ENCODE data around the gene MARCO. TPM values are rescaled to one million over a fixed set of nuclear protein-coding genes. Genes with fewer than 3 reads are reported as not detected.
A peak's percentile ranks its signal among the peaks of the same experiment; 100 is the strongest.

The MARCO gene
- total and polyA plus RNA-seq, 8 donors: 0.08 to 3.6 (median 0.80) TPM; not detected in 1

GRCh38 chr2:118903551-118904479, 38.2 kb upstream of the MARCO start:
- no peak overlapping the region for H3K27ac ChIP-seq

DNA sequence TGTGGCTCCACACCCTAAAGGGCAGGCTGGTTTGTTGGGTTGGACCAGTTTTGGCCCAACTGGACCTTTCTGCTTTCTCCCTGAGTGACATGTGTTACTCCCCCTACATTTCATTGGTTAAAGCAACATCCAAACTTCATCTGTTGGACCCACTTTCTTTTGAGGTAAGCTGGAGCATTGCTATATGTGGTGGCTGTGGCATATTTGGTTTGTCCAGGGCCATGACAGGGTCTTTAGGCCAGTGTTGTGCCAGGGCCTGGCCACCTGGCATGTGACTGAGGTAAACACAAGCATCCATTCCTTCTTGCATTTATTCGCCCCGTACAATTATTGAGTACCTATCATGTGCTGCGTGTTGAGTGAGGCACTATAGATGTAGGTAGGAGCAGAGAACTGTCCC, 36.8 kb upstream of the MARCO start:
- no peaks in the 10 kb centered on the region for H3K4me1 ChIP-seq
- 82 to 91% methylated on average over 3 of the region's 3 CpGs for whole genome bisulfite sequencing, 2 donors

More at GRCh38 chr2:118903551-118904479, 38.2 kb upstream of the MARCO start:
- H3K27me3 ChIP-seq: no peaks in the 10 kb centered on the region
- 42 to 47% methylated on average over 11 of the region's 11 CpGs for WGBS, 2 donors
- H3K36me3 ChIP-seq: no peaks in the 10 kb centered on the region
- H3K4me1 ChIP-seq: no peaks in the 10 kb centered on the region
- ATAC-seq (peak in 1 of 4 donors; percentile 30), FAIRE-seq (no peak), DNase-seq (no peak)
- H3K4me3 ChIP-seq: no peak overlapping the region
- no peak for TF ChIP-seq CTCF (IDR thresholded peaks at IDR 0.05)
- intact Hi-C loops (cut with DNase I): no loop called here
- no peaks in the 10 kb centered on the region for H3K9me3 ChIP-seq

DNA sequence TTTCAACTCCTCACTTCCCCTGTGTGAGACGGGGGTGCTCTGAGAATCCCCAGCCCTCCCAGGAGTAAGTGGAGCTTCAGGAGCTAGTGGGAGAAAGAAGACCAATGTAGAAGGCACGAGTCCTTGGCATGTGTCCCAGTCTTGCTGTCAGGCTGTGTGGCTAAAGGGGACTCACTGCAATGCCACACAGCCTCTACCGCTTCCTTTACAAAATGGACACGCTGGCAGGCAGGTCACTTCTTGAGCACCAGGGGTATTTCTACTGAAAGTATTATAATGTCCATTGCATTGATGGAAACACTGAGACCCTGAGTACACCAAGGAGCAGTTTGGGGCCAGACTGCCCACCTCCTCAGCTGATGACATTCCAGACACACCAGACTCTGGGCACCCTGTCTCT, 35.8 kb upstream of the MARCO start:
- intact Hi-C loops (cut with DNase I): no loop called here
- H3K36me3 ChIP-seq: no peaks in the 10 kb centered on the region
- H3K27me3 ChIP-seq: no peaks in the 10 kb centered on the region
- no peak for DNase-seq
- no peaks in the 10 kb centered on the region for H3K4me1 ChIP-seq
- no peak for ATAC-seq
- H3K4me3 ChIP-seq: no peak overlapping the region
- FAIRE-seq: no peak
- TF ChIP-seq CTCF (IDR thresholded peaks at IDR 0.05): no peak
- no peak overlapping the region for H3K27ac ChIP-seq
- H3K9me3 ChIP-seq: no peaks in the 10 kb centered on the region
- 67 to 75% methylated on average over 4 of the region's 4 CpGs for WGBS, 2 donors

More for the DNA sequence above, 36.8 kb upstream of the MARCO start:
- Histone ChIP-seq H3K4me3 (no peak overlapping the region), H3K27ac (no peak overlapping the region), H3K27me3 (no peaks in the 10 kb centered on the region), H3K36me3 (no peaks in the 10 kb centered on the region), H3K9me3 (no peaks in the 10 kb centered on the region)
- FAIRE-seq (no peak), ATAC-seq (no peak), DNase-seq (no peak)
- no peak for TF ChIP-seq CTCF (IDR thresholded peaks at IDR 0.05)
- intact Hi-C loops (cut with DNase I): no loop called here

DNA sequence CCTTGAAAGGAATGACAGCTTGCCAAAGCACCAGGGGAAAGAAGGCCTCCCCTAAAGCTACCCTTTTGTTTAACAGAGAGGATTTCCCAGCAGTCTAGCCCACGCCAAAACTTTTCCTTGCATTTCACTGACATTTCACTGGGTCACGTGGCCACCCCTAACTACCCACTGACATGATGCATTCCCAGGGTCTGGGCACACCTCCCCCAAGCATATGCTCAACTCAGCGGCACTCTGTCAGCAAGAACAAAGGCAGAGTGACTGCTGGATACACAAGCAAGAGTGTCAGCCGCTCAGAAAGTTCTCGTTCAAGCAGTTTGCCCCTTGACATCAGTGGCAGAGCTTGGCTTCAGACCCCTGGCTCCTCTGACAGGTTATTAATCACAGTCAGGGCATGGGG, 34.2 kb upstream of the MARCO start:
- DNase-seq: no peak
- no peak for TF ChIP-seq CTCF (IDR thresholded peaks at IDR 0.05)
- Histone ChIP-seq H3K27me3 (no peaks in the 10 kb centered on the region), H3K9me3 (no peaks in the 10 kb centered on the region), H3K36me3 (no peaks in the 10 kb centered on the region), H3K4me3 (no peak overlapping the region), H3K4me1 (no peaks in the 10 kb centered on the region), H3K27ac (no peak overlapping the region)
- 21 to 37% methylated on average over 5 of the region's 5 CpGs for WGBS, 2 donors
- no peak for ATAC-seq
- intact Hi-C loops (cut with DNase I): no loop called here
- FAIRE-seq: no peak

DNA sequence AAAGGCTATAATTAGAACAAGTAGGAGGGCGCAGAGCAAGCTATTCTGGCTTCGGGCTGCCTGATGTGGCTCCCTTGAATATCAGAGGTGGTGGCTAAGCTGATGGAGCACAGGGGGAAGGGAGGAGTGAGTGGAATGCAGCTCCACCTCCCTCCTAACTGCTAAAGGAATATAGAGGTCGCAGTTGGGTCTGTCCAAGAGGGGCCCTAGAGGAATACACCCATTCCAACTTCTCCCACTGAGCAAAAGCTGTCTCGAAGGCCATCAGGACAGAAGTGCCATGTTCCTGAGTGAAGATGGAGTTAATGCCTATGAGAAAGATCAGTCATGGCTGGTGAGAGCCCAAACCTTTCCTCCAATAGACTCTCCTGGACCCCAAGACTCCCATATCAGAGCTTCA, 32.8 kb upstream of the MARCO start:
- H3K27me3 ChIP-seq: no peaks in the 10 kb centered on the region
- no peak for TF ChIP-seq CTCF (IDR thresholded peaks at IDR 0.05)
- no peak overlapping the region for H3K27ac ChIP-seq
- H3K4me3 ChIP-seq: no peak overlapping the region
- DNase-seq (no peak), FAIRE-seq (no peak), ATAC-seq (no peak)
- intact Hi-C loops (cut with DNase I): no loop called here
- no peaks in the 10 kb centered on the region for H3K9me3 ChIP-seq
- WGBS, 2 donors: 78 to 79% methylated on average over 4 of the region's 4 CpGs
- no peaks in the 10 kb centered on the region for H3K36me3 ChIP-seq
- no peaks in the 10 kb centered on the region for H3K4me1 ChIP-seq

All from pancreas (tissue), 10 donors.